CD4-positive, alpha-beta T cell treated with Interferon gamma for 1 hour (primary cell): ENCODE data around the gene ELF2.
"Not testable (repeated sequence)": the region's sequence is repeated elsewhere in the genome, so short reads cannot be mapped to it uniquely, and the experiment has no call there.

ENCODE experiments used
- DNase-seq: peaks from one replicate; pipeline ENCODE4 v3.0.0-alpha.2; 2020

Gene ELF2

GRCh38 chr4:139015948-139016471 lies 161.0 kb downstream of the ELF2 start:
- peak; percentile 42 for DNase-seq

DNA sequence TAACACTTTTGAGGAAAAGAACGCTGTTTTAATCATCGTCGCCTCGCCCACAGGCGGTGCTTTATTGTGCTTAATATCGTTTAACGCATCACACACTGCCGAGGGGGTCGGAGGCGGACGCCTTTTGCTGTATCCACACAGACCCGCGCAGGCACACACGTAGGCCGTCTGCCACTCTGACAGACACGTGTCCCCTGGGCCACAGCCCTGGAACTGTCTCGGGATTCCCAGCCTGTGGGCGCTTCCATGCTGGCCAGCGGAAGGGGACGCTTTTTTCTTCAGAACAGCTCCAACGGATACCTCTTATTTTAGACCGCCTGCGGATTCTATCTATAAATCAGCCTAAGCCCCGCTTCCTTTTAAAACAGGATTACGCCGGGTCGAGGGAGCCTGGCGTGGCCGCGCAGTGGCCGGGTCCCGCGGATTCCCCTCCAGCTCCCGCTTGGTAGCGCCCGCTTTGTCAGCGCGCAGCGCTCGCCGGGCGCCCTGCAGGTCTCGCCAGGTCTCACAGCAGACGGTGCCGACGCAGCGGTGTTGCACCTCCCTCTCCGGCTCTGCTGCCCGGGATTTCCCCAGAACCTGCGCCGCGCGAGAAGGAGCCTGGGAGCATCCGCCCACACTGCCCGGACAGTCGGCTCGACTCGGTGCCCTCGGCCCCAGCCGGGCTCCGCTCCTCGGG lies 161.6 kb downstream of the ELF2 start, which contains the start of gene NOCT:
Gene NOCT (plus strand): TSS at position 513 of the 679 bp plus-strand sequence. CDS start 201 bp downstream, outside the sequence.
- DNase-seq = peak; percentile 94

DNA sequence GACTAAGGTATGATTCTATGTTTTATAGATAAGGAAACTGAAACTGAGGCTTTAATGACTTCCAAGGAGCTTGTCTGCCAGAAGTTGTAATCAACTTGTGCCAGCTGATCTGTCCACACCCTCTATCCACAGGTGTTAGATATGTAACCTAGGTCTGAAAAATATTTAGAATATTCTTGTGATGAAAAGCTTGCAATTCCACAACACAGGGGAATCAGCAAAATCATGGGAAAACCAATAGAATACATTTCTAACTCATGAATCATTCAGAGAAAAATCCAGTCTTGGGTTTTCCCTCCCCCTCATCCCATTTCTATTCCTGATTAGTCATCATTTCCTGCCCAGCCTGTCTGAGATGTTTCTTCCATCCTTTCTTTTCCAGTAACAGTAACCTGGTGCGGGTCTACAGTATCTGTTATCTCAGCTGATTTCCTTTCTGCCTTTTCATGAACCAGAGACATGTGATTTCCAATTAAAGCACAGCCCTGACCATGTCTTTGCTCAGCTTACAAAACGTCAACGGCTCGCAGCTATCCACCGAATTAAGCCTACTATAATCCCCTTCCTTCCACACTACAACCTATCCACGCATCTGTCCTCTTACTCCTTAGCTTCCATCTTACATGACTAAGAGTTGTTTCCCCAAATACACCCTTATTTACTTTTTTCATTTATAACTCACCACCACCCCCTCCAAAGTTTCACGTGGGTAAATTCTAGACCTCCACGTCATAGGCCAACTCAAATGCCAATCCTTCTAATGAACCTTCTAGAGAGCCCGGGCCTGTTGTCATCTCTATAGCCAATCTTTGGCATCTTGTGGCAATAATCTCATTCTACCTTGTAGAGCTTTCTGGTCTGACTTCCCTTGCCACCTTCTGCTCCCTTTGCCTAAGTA lies 162.4 kb downstream of the ELF2 start:
- no peak for DNase-seq

- DNase-seq = no peak
Observed at GRCh38 chr4:139011225-139011950, 165.6 kb downstream of the ELF2 start.

- no peak for DNase-seq
Observed at GRCh38 chr4:139009702-139010101, 167.3 kb downstream of the ELF2 start.

DNA sequence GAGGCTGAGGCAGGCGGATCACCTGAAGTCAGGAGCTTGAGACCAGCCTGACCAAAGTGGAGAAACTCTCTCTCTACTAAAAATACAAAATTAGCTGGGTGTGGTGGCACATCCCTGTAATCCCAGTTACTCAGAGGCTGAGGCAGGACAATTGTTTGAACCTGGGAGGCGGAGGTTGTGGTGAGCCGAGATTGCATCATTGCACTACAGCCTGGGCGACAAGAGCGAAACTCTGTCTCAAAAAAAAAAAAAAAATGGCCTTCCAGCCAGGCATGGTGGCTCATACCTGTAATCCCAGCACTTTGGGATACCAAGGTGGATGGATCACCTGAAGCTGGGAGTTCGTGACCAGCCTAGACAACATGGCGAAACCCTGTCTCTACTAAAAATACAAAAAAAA lies 168.7 kb downstream of the ELF2 start:
- not testable (repeated sequence) for DNase-seq

DNA sequence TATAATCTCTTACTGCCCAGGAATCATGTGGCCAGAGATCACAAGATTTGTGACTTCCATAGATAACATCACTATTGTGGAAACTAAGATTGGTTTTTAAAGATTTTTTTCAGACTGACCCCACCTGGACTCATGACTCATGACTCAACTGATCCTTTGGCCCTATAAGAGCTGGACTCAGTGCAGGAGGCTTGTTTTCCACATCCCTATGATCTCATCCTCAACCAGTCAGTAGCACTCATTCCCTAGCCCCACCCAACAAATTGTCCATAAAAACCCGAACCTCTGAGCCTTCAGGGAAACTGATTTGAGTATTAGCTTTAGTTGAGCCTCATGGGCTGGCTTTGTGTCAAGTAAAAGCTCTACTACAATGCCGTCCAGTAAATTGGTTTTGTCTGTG lies 169.4 kb downstream of the ELF2 start:
- no peak for DNase-seq
